GM12872 (cell line): ENCODE measurements around the gene NTN1.

Source experiments
- CTCF ChIP-seq: IDR thresholded peaks from 3 replicates; pipeline ENCODE4 v1.5.1; 2011; ENCODE audit warnings: low read depth, mild to moderate bottlenecking, low read length, moderate library complexity; ENCODE audit not compliant: insufficient read depth

The NTN1 gene

GRCh38 chr17:9254841-9255240, 233.5 kb downstream of the NTN1 start:
- no peak for TF ChIP-seq CTCF

GRCh38 chr17:9255833-9256232, 234.5 kb downstream of the NTN1 start:
- no peak for TF ChIP-seq CTCF

GRCh38 chr17:9256361-9256750, 235.0 kb downstream of the NTN1 start:
- TF ChIP-seq CTCF: no peak

GRCh38 chr17:9256751-9257629, 235.7 kb downstream of the NTN1 start:
- TF ChIP-seq CTCF: 0 out of 3 replicates have a peak, but pooled peaks have one; percentile 17

GRCh38 chr17:9258115-9259015, 237.1 kb downstream of the NTN1 start:
- TF ChIP-seq CTCF: no peak

GRCh38 chr17:9259419-9259818, 238.1 kb downstream of the NTN1 start:
- no peak for TF ChIP-seq CTCF

- TF ChIP-seq CTCF: no peak
These were observed 240.0 kb downstream of the NTN1 start for GRCh38 chr17:9261081-9262012.
